Muscle layer of duodenum (tissue), 2 donors: ENCODE measurements around the gene LEF1.

Source experiments
- H3K27ac ChIP-seq: one replicate; pipeline ENCODE4 v1.7.0; 2013; ENCODE audit warnings: mild to moderate bottlenecking, low read length
- H3K27me3 ChIP-seq: one replicate; pipeline ENCODE4 v1.7.0; 2013; ENCODE audit warnings: low read depth, mild to moderate bottlenecking, control low read depth, low read length
- H3K36me3 ChIP-seq, 2 donors: one replicate each; pipeline ENCODE4 v1.7.0; 2013; ENCODE audit warnings: low read length in 2 of 2, control low read depth in 1 of 2, mild to moderate bottlenecking in 1 of 2; ENCODE audit not compliant: insufficient read depth in 2 of 2, control insufficient read depth in 1 of 2
- H3K4me1 ChIP-seq, 2 donors: one replicate each; pipeline ENCODE4 v1.7.0; 2013; ENCODE audit warnings: low read length in 2 of 2, mild to moderate bottlenecking in 2 of 2, control low read depth in 1 of 2, moderate library complexity in 1 of 2; ENCODE audit not compliant: insufficient read depth in 2 of 2, control insufficient read depth in 1 of 2
- H3K4me3 ChIP-seq, 2 donors: one replicate each; pipeline ENCODE4 v1.7.0; 2013; ENCODE audit warnings: low read length in 2 of 2, low read depth in 1 of 2, mild to moderate bottlenecking in 1 of 2
- H3K9me3 ChIP-seq, 2 donors: one replicate each; pipeline ENCODE4 v1.7.0; 2013; ENCODE audit warnings: low read length in 2 of 2, control low read depth in 1 of 2, mild to moderate bottlenecking in 1 of 2; ENCODE audit not compliant: control insufficient read depth in 1 of 2
- donor health status: healthy.

The LEF1 gene

GRCh38 chr4:108004646-108005045 lies 164.1 kb downstream of the LEF1 start:
- H3K27ac ChIP-seq, result no peak overlapping the region

GRCh38 chr4:108003982-108004515 lies 164.7 kb downstream of the LEF1 start:
- Histone ChIP-seq H3K4me3 (no peak overlapping the region), H3K4me1 (peaks cover 0 to 8% of the 10 kb centered on the region in 2 donors), H3K27ac (no peak overlapping the region), H3K9me3 (no peaks in the 10 kb centered on the region), H3K27me3 (no peaks in the 10 kb centered on the region), H3K36me3 (peaks cover 0 to 7% of the 10 kb centered on the region in 2 donors)

More at GRCh38 chr4:108004646-108005045, 164.1 kb downstream of the LEF1 start:
- no peaks in the 10 kb centered on the region for H3K9me3 ChIP-seq
- no peak overlapping the region for H3K4me3 ChIP-seq
- H3K4me1 ChIP-seq, result peaks cover 0 to 8% of the 10 kb centered on the region in 2 donors
- no peaks in the 10 kb centered on the region for H3K27me3 ChIP-seq
- H3K36me3 ChIP-seq, result peaks cover 0 to 7% of the 10 kb centered on the region in 2 donors

DNA sequence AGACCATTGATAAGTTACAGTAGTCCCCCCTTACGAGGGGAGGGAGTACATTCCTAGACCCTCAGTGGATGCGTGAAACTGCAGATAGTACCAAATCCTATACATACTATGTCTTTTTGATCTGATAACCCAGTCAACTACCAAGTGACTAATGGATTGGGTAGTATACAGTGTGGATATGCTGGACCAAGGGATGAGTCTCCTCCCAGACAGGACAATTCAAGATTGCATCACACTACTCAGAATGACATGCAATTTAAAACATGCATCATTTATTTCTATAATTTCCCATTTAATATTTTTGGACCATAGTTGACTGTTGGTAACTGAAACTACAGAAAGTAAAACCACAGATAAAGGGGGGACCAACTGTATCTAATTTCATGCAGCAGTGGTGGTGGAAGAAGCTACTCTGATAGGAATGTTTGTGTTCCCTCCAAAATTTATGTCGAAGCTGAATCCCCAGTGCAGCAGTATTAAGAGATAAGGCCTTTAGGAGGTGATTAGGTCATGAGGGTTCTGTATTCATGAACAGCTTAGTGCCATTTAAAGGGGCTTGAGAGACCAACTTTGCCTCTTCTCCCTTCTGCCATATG lies 167.1 kb downstream of the LEF1 start:
- Histone ChIP-seq H3K4me1 (peaks cover 0 to 8% of the 10 kb centered on the region in 2 donors), H3K4me3 (no peak overlapping the region), H3K36me3 (peaks cover 0 to 7% of the 10 kb centered on the region in 2 donors), H3K27ac (no peak overlapping the region), H3K9me3 (no peaks in the 10 kb centered on the region), H3K27me3 (no peaks in the 10 kb centered on the region)

- Histone ChIP-seq H3K4me1 (peaks cover 0 to 8% of the 10 kb centered on the region in 2 donors), H3K4me3 (no peak overlapping the region), H3K27me3 (no peaks in the 10 kb centered on the region), H3K9me3 (no peaks in the 10 kb centered on the region), H3K27ac (no peak overlapping the region), H3K36me3 (peaks cover 0 to 7% of the 10 kb centered on the region in 2 donors)
Observed at GRCh38 chr4:107999932-108000539, 168.7 kb downstream of the LEF1 start.

- H3K4me1 ChIP-seq, result peaks cover 0 to under 1% of the 10 kb centered on the region in 2 donors
- H3K27ac ChIP-seq, result peak overlapping the region; percentile 32
- H3K9me3 ChIP-seq, result no peaks in the 10 kb centered on the region
- H3K27me3 ChIP-seq, result no peaks in the 10 kb centered on the region
- H3K4me3 ChIP-seq, result no peak overlapping the region
- peaks cover 0 to 7% of the 10 kb centered on the region in 2 donors for H3K36me3 ChIP-seq
Observed at GRCh38 chr4:107997794-107998193, 170.9 kb downstream of the LEF1 start.
